GM10266 (cell line): Measurements from ENCODE around the gene ADGRV1.

ENCODE experiments used
- DNase-seq: peaks from one replicate; pipeline ENCODE4 v3.0.0; 2012; ENCODE audit errors: extremely low spot score
- TF ChIP-seq, protein P1 (sequence below): IDR thresholded peaks from 2 replicates; pipeline ENCODE4 v1.5.1; 2012; ENCODE audit warnings: mild to moderate bottlenecking, low read depth; ENCODE audit not compliant: control insufficient read depth, insufficient read depth; ENCODE audit errors: missing control alignments

ADGRV1 gene

DNA sequence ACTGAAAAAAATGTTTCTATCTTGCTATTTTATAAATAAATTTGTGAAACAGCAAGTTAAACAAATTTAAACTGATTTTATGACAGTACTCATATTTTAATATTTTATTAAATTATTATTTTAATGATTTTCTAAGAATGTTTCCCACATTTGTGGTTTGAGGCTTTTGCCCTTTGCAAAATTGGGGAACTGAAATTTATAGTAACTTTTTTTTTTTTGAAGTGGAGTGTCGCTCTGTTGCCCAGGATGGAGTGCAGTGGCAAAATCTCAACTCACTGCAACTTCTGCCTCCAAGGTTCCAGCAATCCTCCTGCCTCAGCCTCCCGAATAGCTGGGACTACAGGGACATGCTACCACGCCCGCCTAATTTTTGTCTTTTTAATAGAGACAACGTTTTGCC is 7.2 kb upstream of the ADGRV1 start:
- no peak for DNase-seq
- TF ChIP-seq, protein P1, sequence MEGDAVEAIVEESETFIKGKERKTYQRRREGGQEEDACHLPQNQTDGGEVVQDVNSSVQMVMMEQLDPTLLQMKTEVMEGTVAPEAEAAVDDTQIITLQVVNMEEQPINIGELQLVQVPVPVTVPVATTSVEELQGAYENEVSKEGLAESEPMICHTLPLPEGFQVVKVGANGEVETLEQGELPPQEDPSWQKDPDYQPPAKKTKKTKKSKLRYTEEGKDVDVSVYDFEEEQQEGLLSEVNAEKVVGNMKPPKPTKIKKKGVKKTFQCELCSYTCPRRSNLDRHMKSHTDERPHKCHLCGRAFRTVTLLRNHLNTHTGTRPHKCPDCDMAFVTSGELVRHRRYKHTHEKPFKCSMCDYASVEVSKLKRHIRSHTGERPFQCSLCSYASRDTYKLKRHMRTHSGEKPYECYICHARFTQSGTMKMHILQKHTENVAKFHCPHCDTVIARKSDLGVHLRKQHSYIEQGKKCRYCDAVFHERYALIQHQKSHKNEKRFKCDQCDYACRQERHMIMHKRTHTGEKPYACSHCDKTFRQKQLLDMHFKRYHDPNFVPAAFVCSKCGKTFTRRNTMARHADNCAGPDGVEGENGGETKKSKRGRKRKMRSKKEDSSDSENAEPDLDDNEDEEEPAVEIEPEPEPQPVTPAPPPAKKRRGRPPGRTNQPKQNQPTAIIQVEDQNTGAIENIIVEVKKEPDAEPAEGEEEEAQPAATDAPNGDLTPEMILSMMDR = no peak

DNA sequence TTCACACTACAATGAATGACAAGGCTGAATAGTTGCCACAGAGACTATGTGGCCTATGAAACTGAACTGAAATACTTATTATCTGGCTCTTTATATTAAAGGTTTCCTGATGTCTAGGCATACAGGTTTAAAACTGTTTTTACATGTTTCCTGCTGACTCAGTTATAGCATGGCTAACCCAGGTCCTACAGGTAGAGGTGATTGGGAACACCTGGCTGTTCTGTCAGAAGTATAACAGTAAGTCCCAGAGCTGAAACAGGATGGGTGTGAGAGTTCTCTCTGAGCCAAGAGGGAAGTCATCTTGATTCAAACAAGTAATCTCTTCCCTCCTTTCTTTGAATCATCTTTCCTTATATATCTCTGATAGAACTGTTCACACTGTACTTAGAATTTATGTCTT is 4.9 kb upstream of the ADGRV1 start:
- no peak for DNase-seq
- TF ChIP-seq, protein P1 = no peak

DNA sequence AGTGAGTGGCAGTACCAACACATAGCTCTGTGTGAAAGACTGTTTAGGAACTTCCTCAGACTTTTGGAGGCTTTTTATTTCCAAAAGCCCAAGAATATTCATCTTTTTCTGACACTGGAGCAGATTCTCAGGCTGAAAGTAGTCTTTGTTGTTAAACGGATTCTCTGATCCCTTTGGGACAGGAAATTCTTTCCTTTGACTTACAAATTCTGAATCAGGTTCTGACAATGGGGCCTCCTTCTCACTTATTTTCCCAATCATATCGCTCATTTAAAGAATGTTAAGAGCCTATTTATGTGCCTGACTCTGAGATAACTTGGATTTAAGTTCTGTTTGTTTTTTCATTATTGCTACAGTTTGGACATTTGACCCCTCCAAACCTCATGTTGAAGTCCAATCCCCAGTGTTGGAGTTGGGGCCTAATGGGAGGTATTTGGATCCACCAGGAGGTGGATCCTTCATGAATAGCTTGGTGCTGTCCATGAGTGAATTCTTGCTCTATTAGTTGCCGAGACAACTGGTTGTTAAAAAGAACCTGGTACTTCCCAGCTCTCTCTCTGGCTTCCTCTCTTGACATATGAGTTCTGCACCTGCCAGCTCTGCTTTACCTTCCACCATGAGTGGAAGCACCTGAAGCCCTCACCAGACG is 4.1 kb upstream of the ADGRV1 start:
- TF ChIP-seq, protein P1 = no peak

DNA sequence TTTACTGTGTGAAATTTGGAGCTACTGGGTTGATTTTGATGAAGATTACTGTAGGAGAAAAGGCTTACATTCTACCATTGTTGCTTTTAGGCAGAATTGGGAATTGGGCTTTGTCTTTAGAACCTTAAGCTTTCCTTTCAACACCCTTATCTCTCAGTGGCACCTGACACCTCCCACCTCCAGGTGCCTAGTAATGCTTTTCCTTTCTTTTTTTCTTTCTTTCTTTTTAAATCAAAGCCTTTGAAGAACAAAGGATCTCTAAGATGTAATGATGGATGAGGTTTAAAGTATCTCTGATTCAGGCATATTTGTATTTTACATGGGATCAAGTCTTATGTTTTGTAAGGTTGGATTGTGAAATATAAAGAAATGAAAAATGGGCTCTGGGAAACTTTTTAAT is 2.9 kb upstream of the ADGRV1 start:
- no peak for DNase-seq
- TF ChIP-seq, protein P1 = no peak

More for the DNA sequence above, 4.1 kb upstream of the ADGRV1 start:
- no peak for DNase-seq

DNA sequence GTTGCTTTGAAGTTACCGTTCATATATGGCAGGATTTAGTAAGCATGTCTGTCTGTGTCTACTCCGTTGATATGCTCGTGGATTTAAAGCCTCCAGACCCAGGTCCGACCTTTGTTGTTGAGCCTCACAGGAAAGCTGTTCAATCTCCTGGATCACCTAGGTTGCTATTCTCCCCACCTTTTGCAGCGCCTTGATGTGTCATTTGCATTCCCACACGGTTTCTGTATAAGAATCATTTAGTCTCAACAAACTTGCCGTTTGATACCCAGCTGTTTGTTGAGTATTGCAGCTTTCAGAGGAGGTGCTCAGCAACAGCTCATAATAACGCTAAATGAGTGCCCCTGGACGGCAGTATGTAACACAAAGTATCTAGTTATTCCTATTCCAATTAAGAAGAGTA is 1.2 kb upstream of the ADGRV1 start:
- DNase-seq = no peak
- TF ChIP-seq, protein P1 = no peak

DNA sequence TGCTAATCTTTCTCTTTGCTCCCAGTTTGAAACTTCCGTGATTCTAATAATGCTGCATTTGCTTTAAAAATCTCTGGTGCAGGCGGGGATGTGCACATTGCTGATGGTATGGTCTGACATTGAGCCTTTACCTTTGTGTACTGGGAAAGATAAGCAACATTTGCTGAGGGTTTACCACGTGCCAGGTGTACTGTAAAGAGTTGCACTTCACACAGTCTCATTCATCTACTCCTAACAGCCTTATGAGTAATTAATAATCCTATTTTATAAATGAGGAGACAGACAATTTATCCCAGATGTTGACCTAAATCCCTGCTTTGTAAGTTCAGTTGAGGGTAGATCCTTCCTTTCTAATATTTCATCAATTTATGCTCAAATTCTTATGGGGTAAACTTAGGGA is 726 bp upstream of the ADGRV1 start:
- no peak for DNase-seq
- TF ChIP-seq, protein P1 = no peak

DNA sequence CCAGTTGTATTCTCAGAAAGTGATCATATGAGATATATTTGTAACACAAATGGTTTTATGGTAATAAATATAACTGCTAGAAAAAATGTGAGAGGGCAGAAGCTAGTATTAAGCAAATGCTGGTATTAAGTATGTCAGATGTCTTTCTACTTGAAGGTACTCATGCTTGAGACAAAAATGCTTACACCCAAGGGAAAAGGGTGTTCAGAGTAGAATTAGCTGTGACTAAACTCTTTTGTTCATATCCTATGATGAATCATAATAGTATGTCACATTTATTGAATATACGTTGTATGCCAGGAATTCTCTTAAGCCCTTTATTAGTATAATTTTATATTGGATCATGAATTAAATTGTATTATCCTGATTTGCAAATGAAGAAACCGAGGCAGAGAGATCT is 2.2 kb downstream of the ADGRV1 start:
- TF ChIP-seq, protein P1 = no peak
- DNase-seq = no peak
